GM19351 (cell line): ENCODE results near the gene C1orf56.
"Not testable (repeated sequence)": the region's sequence is repeated elsewhere in the genome, so short reads cannot be mapped to it uniquely, and the experiment has no call there.

Experiments
- ATAC-seq: cut with Tn5 transposase; IDR thresholded peaks from one replicate; pipeline ENCODE4 v1.9.1; 2021; ENCODE audit warnings: mild to moderate bottlenecking, moderate library complexity; ENCODE audit not compliant: unreplicated experiment

Gene C1orf56

DNA sequence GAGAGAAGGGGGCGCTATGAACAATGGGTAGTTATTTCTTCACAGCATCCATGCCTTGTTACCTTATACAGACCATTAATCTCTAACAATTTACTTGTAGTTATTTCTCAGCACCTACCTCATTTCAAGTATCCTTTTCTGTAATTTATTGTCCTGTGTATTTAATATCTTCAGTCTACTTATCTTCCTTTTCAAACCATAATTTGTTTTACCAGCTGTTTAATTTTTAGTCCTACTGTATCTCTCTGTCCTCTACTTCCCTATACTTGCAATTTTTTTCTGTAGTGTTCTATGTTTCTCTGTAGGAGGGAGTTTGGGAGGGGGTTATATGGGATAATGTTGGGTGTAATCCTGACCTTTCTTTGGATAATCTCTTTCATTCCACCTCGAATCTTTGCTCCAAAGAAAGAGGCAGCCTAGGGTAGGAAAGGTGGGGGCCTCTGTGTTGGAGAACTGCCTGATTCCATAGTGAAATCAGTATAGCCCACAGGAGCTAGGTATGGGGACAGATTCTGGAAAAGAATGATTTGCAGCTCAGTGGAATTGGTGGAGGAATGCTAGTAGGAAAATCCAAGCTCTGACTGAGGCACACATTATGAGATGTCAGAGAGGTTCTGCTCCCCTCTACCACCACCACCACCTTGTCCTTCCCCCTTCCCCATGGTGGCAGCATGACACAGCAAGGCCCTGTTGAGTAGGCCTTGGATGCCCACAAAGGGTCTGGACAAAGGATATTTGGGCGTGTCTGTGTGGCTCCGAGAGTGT lies 13.3 kb downstream of the C1orf56 start:
- ATAC-seq, result no peak

DNA sequence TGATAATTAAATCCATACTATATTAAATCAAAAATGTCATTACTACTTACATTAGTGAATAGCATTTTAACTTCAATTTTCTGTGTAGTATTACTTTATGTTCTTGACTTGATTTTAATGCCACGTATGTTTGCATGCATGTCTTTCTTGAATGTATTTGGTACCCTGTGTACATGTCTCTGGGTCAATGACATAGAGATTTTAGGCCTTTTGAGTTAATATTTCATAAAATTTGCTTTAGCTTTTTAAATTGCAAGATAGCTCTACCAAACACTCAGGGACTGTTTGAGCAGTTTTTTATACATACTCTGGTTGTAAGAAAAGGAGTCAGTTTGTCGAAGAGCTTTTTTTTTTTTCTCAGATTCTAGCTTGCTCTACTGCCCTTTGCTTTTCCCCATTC lies 14.2 kb downstream of the C1orf56 start:
- no peak for ATAC-seq

DNA sequence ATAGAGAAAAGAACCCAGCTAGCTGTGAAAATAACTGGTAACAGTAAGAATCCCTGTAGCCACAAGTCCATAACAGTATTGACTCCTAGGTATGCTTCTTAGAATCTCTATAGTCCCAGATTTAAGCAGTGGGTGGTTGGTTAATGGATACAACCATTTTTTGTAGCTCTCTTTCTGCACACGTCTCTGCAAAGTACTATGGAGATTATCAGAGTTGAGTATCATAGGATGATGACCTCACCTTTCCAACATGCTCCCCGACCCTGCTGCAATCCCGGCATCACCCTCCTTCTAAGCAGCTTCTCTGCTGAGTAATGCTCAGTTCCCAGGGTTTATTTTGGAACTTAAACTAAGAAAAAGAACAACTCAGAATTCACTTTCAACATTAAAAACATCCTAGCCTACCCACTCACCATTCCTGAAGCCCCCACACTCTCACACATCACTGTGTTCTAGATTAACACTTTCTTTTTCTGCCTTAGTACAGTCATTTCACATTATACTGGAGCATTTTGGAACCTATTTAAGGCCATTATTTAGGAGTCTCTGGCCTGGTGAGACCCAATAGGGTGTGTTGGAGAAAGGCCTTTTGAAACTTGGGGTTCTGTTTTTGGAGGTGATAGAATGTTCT lies 15.3 kb downstream of the C1orf56 start:
- no peak for ATAC-seq

DNA sequence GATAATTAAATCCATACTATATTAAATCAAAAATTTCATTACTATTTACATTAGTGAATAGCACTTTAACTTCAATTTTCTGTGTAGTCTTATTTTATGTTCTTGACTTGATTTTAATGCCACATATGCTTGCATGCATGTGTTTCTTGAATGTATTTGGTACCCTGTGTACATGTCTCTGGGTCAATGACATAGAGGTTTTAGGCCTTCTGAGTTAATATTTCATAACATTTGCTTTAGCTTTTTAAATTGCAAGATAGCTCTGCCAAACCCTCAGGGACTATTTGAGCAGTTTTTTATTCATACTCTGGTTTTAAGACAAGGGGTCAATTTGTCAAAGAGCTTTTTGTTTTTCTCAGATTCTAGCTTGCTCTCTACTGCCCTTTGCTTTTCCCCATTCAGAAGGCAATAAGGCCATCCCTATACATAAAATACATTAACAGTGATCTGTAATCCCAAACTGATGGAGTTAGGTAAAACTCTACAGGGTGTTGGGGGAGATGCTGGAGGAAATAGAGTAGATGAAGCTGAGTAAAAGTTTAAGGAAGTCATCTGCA lies 17.6 kb downstream of the C1orf56 start:
- no peak for ATAC-seq

DNA sequence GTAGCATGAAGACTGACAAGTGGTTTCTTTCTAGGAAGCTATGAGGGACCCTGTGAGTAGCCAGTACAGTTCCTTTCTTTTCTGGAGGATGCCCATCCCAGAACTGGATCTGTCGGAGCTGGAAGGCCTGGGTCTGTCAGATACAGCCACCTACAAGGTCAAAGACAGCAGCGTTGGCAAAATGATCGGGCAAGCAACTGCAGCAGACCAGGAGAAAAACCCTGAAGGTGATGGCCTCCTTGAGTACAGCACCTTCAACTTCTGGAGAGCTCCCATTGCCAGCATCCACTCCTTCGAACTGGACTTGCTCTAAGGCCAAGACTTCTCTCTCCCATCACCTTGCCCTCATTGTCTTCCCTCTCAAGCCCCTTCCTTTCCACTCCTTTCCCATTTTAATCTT lies 19.6 kb downstream of the C1orf56 start:
- no peak for ATAC-seq

DNA sequence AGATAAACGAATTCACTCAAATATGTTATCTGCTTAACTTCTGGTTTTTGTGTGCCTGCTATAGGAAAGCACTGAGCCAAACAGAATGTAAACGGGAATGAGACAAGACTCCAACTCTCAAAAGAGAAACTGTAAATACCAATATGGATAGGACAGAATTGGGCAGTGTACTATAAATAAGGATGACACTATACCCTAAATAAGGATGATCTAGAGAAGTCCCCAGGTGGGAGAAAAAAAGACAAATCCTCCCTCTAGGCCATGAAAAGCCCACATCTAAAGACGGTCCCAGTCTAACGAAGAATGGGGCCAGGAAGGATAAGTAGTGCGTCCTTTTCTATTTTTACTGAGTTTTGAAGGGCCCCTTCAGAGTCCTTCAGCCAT lies 21.5 kb downstream of the C1orf56 start:
- ATAC-seq, result no peak

DNA sequence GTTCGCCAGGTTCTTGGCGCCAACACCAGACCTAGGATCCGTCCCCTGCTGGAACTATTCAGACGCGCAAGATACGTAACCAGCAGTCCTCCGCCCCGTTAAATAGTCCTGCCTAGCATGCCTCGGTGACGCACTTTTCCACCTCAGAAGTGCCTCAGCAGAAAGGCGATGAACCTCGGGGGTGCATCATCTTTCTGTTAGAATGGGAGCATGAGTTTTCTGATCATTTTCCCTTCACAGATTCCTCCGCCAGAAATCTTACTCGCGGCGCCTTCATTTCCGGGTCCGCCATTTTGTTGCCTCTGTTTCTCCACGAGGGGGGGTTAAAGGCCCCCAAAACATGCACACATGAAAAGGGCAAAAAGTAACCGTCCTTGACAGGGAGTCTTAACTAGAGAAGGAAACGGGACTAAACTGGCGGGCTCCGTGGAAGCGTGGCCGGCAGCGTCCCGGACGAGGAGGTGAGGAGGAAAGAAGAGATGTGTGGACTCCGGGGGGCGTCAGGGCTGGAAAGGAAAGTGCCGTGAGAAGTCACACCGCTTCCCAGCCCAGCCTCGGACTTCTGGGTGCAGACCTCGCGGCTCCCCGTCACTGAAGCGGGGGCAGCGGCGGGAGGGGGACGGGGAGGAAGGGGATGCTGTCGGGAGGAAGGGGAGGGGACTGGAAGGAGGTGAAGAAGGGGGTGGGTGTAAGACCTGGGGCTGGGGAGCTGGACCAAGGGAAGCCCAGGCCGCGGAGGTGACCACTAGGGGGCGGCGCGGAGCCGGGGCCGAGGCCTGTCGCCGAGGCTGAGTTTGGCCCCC lies 23.1 kb downstream of the C1orf56 start, which contains the start of gene GABPB2:
GABPB2 (plus strand) TSS at position 288 of the 803 bp plus-strand sequence. CDS start 17,429 bp downstream, outside the sequence.
- ATAC-seq, result peak; percentile 75

DNA sequence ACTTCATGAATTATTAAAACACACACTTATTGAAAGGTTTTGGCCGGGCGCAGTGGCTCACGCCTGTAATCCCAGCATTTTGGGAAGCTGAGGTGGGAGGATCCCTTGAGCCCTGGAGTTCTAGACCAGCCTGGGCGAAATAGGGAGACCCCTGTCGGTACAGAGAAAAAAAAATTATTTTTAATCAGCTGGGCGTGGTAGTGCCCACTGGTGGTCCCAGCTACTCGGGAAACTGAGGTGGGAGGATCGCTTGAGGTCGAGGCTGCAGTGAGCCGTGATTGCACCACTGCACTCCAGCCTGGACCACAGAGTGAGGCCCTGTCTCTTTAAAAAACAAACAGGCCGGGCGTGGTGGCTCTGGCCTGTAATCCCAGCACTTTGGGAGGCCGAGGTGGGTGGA lies 24.7 kb downstream of the C1orf56 start:
- no peak for ATAC-seq

DNA sequence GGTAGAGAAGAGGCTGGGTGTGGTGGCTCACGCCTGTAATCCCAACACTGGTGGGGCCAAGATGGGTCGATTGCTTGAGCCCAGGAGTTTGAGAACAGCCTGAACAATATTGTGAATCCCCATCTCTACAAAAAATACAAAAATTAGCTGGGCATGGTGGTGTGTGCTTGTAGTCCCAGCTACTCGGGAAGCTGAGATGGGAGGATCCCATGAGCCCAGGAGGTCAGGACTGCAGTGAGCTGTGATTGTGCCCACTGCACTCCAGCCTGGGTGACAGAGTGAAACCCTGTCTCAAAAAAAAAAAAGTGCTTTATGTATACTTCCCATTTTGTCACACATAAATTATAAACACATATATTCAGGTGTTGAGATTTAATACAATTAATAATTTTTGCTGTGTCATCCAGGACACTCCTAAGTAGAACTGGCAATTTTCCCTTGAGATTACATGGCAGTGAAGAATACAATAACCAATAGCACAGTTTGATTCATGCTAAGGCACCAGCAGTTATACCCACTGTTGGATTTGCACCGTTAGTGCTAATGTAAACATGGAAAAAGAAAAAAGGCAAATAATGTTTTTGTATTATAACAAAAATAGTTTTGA lies 38.5 kb downstream of the C1orf56 start:
- no peak for ATAC-seq

DNA sequence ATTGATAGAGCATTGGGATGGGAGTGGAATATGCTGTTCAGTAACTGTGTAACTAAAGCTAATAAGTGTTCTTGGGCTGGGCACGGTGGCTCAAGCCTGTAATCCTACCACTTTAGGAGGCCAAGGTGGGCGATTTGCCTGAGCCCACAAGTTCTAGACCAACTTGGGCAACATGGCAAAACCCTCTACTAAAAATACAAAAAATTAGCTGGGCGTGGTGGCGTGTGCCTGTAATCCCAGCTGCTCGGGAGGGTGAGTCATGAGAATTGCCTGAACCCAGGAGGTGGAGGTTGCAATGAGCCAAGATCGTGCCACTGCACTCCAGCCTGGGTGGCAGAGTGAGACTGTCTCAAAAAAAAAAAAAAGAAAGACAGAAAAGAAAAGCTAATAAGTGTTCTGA lies 49.9 kb downstream of the C1orf56 start:
- not testable (repeated sequence) for ATAC-seq

DNA sequence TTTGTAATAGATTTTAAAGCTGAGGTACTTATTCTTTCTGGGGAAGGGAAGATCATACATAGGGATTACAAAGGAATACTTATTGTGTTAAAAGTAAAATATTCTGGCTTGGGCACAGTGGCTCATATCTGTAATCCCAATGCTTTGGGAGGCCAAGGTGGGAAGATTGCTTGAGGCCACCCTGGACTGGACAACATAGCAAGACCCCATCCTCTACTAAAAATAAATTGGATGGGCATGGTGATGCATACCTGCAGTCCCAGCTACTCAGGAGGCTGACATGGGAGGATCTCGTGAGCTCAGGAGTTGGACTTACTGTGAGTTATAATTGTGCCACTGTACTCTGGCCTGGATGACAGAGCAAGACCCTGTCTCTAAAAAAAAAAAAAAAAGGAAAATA lies 50.6 kb downstream of the C1orf56 start:
- no peak for ATAC-seq
